ENCODE data around the gene KEL.

- TF ChIP-seq BHLHE40 (IDR thresholded peaks at IDR 0.05; ENCODE audit: borderline replicate concordance) (no peak), TARDBP (IDR thresholded peaks at IDR 0.05) (no peak), FOXM1 (IDR thresholded peaks at IDR 0.05; ENCODE audit: borderline replicate concordance) (no peak), SP1 (IDR thresholded peaks at IDR 0.05) (no peak), SUZ12 (IDR thresholded peaks at IDR 0.05) (no peak), ZNF384 (IDR thresholded peaks at IDR 0.05) (no peak), NFRKB (IDR thresholded peaks at IDR 0.05) (no peak), CTBP1 (IDR thresholded peaks at IDR 0.05; ENCODE audit: borderline replicate concordance) (no peak)
Measured at GRCh38 chr7:142932386-142933091, 29.6 kb downstream of the KEL start.
